GM12878 (cell line): Measurements from ENCODE around the gene RBM44. TPM values are rescaled to one million over a fixed set of nuclear protein-coding genes. Genes with fewer than 3 reads are reported as not detected.

ENCODE experiments used
- ATAC-seq: fragments of 200-7000 bp; cut with Tn5 transposase; 3 replicates; pipeline ENCODE4 v1.9.1; 2020; ENCODE audit warnings: mild to moderate bottlenecking, moderate library complexity
- BruUV-seq: library from RNA; stranded (reverse); fragments of 400-500 nt; replicated peaks from 2 replicates; lab custom pipeline; 2021; lab: Mats Ljungman, UMichigan
- CTCF ChIA-PET: fragments of 300-600 bp; sonication (Branson Sonifier 250); formaldehyde crosslinking; extraction: SDS; loops from one replicate; lab custom pipeline; 2021; ENCODE audit warnings: inconsistent platforms; lab: Yijun Ruan, JAX
- POLR2A ChIA-PET: fragments of 350-600 bp; formaldehyde crosslinking; extraction: SDS; loops from one replicate; lab custom pipeline; 2021; ENCODE audit warnings: inconsistent platforms; lab: Charles Lee
- RAD21 ChIA-PET: fragments of 300-600 bp; sonication (Branson Sonifier 250); formaldehyde crosslinking; loops from one replicate; lab custom pipeline; 2023; ENCODE audit warnings: antibody characterized with exemption; ENCODE audit not compliant: unreplicated experiment; lab: Charles Lee
- SMC1A ChIA-PET: fragments of 300-600 bp; sonication (Branson Sonifier 250); formaldehyde crosslinking; loops from one replicate; lab custom pipeline; 2023; ENCODE audit not compliant: unreplicated experiment, uncharacterized antibody; lab: Charles Lee
- DNase-seq: peaks from one replicate; pipeline ENCODE4 v3.0.0-alpha.2; 2011; ENCODE audit warnings: low read depth, low spot score
- FAIRE-seq: peaks from 3 replicates; lab custom pipeline; 2011; peaks lifted over from hg19 to GRCh38; lab: Jason Lieb, UNC
- H2AFZ ChIP-seq: 2 replicates; pipeline ENCODE4 v1.6.0; 2011; ENCODE audit warnings: low read depth, low read length, control low read depth; ENCODE audit not compliant: control insufficient read depth
- H3K27ac ChIP-seq: 2 replicates; pipeline ENCODE4 v1.5.1; 2011; ENCODE audit warnings: control low read depth; ENCODE audit not compliant: control insufficient read depth, insufficient read depth
- H3K27me3 ChIP-seq, 2 experiments: replicated peaks in 1 of 2; 2 replicates each; pipeline versions ENCODE4 v1.6.0 to v1.6.1; 2011; ENCODE audit warnings: low read length in 1 of 2; ENCODE audit not compliant: control insufficient read depth in 2 of 2, insufficient read depth in 2 of 2
- H3K36me3 ChIP-seq, 2 experiments: 2 replicates each; pipeline ENCODE4 v1.5.1; 2011; ENCODE audit warnings: low read length in 1 of 2; ENCODE audit not compliant: control insufficient read depth in 2 of 2, insufficient read depth in 2 of 2
- H3K4me1 ChIP-seq: 2 replicates; pipeline ENCODE4 v1.6.1; 2011; ENCODE audit warnings: mild to moderate bottlenecking, low read length, moderate library complexity, mixed read lengths; ENCODE audit not compliant: control insufficient read depth, insufficient read depth
- H3K4me2 ChIP-seq: 2 replicates; pipeline ENCODE4 v1.6.0; 2011; ENCODE audit warnings: control low read depth; ENCODE audit not compliant: control insufficient read depth, insufficient read depth
- H3K4me3 ChIP-seq: fragments of 200-600 bp; sonication (generic); 2 replicates; pipeline ENCODE4 v1.5.1; 2016
- H3K79me2 ChIP-seq: 2 replicates; pipeline ENCODE4 v1.6.0; 2011; ENCODE audit warnings: low read length; ENCODE audit not compliant: control insufficient read depth, insufficient read depth
- H3K9ac ChIP-seq: 2 replicates; pipeline ENCODE4 v1.8.0; 2011; ENCODE audit warnings: low read length, control low read depth, mixed read lengths; ENCODE audit not compliant: control insufficient read depth, insufficient read depth
- H3K9me3 ChIP-seq: replicated peaks from 3 replicates; pipeline ENCODE4 v1.5.1; 2011; ENCODE audit warnings: mild to moderate bottlenecking, low read length; ENCODE audit not compliant: control insufficient read depth, insufficient read depth
- H4K20me1 ChIP-seq: 2 replicates; pipeline ENCODE4 v1.6.0; 2011; ENCODE audit not compliant: control insufficient read depth, insufficient read depth
- FOXM1 ChIP-seq: IDR thresholded peaks from 2 replicates; pipeline ENCODE4 v1.6.1; 2012; ENCODE audit warnings: low read depth, mild to moderate bottlenecking, inconsistent platforms, low read length, moderate library complexity
- MTA3 ChIP-seq: IDR thresholded peaks from 2 replicates; pipeline ENCODE4 v1.6.1; 2012; ENCODE audit warnings: low read length, inconsistent platforms, borderline replicate concordance
- RUNX3 ChIP-seq: IDR thresholded peaks from 2 replicates; pipeline ENCODE4 v1.6.1; 2012; ENCODE audit warnings: low read length, inconsistent platforms
- SIX5 ChIP-seq: IDR thresholded peaks from 2 replicates; pipeline ENCODE4 v1.6.1; 2011; ENCODE audit warnings: mild to moderate bottlenecking, low read depth, low read length, moderate library complexity; ENCODE audit not compliant: severe bottlenecking
- SREBF1 ChIP-seq: IDR thresholded peaks from 2 replicates; pipeline ENCODE4 v1.6.1; 2012; ENCODE audit warnings: mild to moderate bottlenecking, low read length
- TCF12 ChIP-seq: IDR thresholded peaks from 2 replicates; pipeline ENCODE4 v1.6.1; 2011; ENCODE audit warnings: low read depth, mild to moderate bottlenecking, low read length
- WRNIP1 ChIP-seq: IDR thresholded peaks from 2 replicates; pipeline ENCODE4 v1.6.1; 2011; ENCODE audit warnings: low read depth, low read length, improper control_type of control experiment, borderline replicate concordance
- YY1 ChIP-seq: IDR thresholded peaks from 2 replicates; pipeline ENCODE4 v1.6.1; 2011; ENCODE audit warnings: low read depth, mild to moderate bottlenecking, low read length
- ZNF622 ChIP-seq: fragments of 450-650 bp; IDR thresholded peaks from 2 replicates; pipeline ENCODE4 v1.6.1; 2017; ENCODE audit warnings: mild to moderate bottlenecking, inconsistent platforms
- WGBS: methylation state at CpG from one replicate; pipeline ENCODE4 v1.1.6; 2016; ENCODE audit warnings: low lambda C conversion rate; ENCODE audit not compliant: insufficient replicate concordance, insufficient coverage; ENCODE audit errors: missing lambda C conversion rate; 5-methylcytosine and 5-hydroxymethylcytosine counted together
- in situ Hi-C: fragments of 300-500 bp; cut with MboI; formaldehyde crosslinking; loops from 9 replicates; pipeline ENCODE4 v1.14.3; 2018; ENCODE audit warnings: mixed read lengths
- intact Hi-C: fragments of 100-400 bp; cut with micrococcal nuclease; formaldehyde crosslinking; loops from one replicate; pipeline ENCODE4 v1.14.2; 2022; ENCODE audit not compliant: unreplicated experiment
- polyA plus RNA-seq, 11 experiments: library from polyadenylated mRNA; depleted of rRNA in 4 of 11; unstranded in 6 of 11; stranded (reverse) in 5 of 11; fragments of >200 nt; fragmentation: Nextera tagmentation in 4 of 11; fragmentation: Illumina TruSeq in 1 of 11; extraction: Ambion mirVana in 4 of 11; extraction: Trizol in 1 of 11; gene quantifications; 1 replicate in 1 of 11; 2 replicates in 10 of 11; pipeline versions ENCODE4 v1.2.1 to v1.2.3, GENCODE V29; 2011 to 2016; ENCODE audit warnings: inconsistent platforms in 2 of 11, missing spikeins in 2 of 11, low read depth in 1 of 11
- total RNA-seq, 4 experiments: library from RNA; depleted of rRNA in 3 of 4; stranded (reverse); fragments of >200 nt in 3 of 4; fragmentation: Illumina TruSeq in 1 of 4; extraction: Trizol in 1 of 4; gene quantifications; 2 replicates each; pipeline versions ENCODE4 v1.2.1 to v1.2.3, GENCODE V29; 2013 to 2021
- TF ChIP-seq, protein P1 (sequence below): fragments of 450-650 bp; IDR thresholded peaks from 2 replicates; pipeline ENCODE4 v1.6.1; 2017; ENCODE audit warnings: antibody characterized with exemption, mild to moderate bottlenecking, moderate library complexity
- TF ChIP-seq, protein P2 (sequence below): fragments of 450-650 bp; formaldehyde crosslinking; IDR thresholded peaks from 2 replicates; pipeline ENCODE4 v1.4.0; 2020; ENCODE audit warnings: mild to moderate bottlenecking, moderate library complexity
- TF ChIP-seq, protein P3 (sequence below): fragments of 450-650 bp; conservative IDR thresholded peaks from 2 replicates; pipeline ENCODE4 v1.6.1; 2017; ENCODE audit warnings: mild to moderate bottlenecking, moderate library complexity
- TF ChIP-seq, protein P4 (sequence below): IDR thresholded peaks from 2 replicates; pipeline ENCODE4 v1.6.1; 2012; ENCODE audit warnings: low read depth, low read length, improper control_type of control experiment

The RBM44 gene
- total and polyA plus RNA-seq, 10 of the 15 experiments (the other 5 are each of a cell fraction or from before 2014, with no cell fraction given), result 0.14 to 1.4 (median 0.62) TPM; not detected in 1

DNA sequence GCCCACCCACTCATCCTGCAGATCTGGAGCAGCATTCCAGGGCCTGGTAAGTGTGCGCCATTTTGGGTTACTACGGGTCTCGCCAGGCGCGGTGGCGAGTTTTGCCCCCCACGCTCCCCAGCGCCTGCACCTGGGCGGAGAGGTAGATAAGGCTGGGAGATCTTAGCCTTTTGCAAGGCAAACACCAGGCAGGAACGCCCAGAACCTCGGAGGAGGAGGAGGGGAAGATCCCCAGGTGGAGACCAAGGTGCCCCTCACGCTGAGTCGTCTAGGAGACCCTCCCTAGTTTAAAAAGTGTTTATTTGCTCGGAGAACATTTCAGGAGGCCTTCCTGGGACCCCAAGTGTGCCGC lies 60.5 kb downstream of the RBM44 start:
- no peak overlapping the region for H3K4me2 ChIP-seq
- no peak for FAIRE-seq
- no peak for TF ChIP-seq SIX5
- TF ChIP-seq YY1, result no peak
- no peak for TF ChIP-seq WRNIP1
- no peak for TF ChIP-seq ZNF622
- TF ChIP-seq, protein P1, sequence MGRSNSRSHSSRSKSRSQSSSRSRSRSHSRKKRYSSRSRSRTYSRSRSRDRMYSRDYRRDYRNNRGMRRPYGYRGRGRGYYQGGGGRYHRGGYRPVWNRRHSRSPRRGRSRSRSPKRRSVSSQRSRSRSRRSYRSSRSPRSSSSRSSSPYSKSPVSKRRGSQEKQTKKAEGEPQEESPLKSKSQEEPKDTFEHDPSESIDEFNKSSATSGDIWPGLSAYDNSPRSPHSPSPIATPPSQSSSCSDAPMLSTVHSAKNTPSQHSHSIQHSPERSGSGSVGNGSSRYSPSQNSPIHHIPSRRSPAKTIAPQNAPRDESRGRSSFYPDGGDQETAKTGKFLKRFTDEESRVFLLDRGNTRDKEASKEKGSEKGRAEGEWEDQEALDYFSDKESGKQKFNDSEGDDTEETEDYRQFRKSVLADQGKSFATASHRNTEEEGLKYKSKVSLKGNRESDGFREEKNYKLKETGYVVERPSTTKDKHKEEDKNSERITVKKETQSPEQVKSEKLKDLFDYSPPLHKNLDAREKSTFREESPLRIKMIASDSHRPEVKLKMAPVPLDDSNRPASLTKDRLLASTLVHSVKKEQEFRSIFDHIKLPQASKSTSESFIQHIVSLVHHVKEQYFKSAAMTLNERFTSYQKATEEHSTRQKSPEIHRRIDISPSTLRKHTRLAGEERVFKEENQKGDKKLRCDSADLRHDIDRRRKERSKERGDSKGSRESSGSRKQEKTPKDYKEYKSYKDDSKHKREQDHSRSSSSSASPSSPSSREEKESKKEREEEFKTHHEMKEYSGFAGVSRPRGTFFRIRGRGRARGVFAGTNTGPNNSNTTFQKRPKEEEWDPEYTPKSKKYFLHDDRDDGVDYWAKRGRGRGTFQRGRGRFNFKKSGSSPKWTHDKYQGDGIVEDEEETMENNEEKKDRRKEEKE, result no peak
- TF ChIP-seq, protein P2, sequence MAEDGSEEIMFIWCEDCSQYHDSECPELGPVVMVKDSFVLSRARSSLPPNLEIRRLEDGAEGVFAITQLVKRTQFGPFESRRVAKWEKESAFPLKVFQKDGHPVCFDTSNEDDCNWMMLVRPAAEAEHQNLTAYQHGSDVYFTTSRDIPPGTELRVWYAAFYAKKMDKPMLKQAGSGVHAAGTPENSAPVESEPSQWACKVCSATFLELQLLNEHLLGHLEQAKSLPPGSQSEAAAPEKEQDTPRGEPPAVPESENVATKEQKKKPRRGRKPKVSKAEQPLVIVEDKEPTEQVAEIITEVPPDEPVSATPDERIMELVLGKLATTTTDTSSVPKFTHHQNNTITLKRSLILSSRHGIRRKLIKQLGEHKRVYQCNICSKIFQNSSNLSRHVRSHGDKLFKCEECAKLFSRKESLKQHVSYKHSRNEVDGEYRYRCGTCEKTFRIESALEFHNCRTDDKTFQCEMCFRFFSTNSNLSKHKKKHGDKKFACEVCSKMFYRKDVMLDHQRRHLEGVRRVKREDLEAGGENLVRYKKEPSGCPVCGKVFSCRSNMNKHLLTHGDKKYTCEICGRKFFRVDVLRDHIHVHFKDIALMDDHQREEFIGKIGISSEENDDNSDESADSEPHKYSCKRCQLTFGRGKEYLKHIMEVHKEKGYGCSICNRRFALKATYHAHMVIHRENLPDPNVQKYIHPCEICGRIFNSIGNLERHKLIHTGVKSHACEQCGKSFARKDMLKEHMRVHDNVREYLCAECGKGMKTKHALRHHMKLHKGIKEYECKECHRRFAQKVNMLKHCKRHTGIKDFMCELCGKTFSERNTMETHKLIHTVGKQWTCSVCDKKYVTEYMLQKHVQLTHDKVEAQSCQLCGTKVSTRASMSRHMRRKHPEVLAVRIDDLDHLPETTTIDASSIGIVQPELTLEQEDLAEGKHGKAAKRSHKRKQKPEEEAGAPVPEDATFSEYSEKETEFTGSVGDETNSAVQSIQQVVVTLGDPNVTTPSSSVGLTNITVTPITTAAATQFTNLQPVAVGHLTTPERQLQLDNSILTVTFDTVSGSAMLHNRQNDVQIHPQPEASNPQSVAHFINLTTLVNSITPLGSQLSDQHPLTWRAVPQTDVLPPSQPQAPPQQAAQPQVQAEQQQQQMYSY (CRISPR knock-in tag), result no peak
- TF ChIP-seq SREBF1, result no peak
- no peak for TF ChIP-seq FOXM1
- TF ChIP-seq RUNX3, result no peak
- TF ChIP-seq, protein P3, sequence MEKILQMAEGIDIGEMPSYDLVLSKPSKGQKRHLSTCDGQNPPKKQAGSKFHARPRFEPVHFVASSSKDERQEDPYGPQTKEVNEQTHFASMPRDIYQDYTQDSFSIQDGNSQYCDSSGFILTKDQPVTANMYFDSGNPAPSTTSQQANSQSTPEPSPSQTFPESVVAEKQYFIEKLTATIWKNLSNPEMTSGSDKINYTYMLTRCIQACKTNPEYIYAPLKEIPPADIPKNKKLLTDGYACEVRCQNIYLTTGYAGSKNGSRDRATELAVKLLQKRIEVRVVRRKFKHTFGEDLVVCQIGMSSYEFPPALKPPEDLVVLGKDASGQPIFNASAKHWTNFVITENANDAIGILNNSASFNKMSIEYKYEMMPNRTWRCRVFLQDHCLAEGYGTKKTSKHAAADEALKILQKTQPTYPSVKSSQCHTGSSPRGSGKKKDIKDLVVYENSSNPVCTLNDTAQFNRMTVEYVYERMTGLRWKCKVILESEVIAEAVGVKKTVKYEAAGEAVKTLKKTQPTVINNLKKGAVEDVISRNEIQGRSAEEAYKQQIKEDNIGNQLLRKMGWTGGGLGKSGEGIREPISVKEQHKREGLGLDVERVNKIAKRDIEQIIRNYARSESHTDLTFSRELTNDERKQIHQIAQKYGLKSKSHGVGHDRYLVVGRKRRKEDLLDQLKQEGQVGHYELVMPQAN, result no peak
- no peak for TF ChIP-seq MTA3
- TF ChIP-seq, protein P4, sequence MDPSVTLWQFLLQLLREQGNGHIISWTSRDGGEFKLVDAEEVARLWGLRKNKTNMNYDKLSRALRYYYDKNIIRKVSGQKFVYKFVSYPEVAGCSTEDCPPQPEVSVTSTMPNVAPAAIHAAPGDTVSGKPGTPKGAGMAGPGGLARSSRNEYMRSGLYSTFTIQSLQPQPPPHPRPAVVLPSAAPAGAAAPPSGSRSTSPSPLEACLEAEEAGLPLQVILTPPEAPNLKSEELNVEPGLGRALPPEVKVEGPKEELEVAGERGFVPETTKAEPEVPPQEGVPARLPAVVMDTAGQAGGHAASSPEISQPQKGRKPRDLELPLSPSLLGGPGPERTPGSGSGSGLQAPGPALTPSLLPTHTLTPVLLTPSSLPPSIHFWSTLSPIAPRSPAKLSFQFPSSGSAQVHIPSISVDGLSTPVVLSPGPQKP, result no peak
- no peak for TF ChIP-seq TCF12

More for the DNA sequence above, 60.5 kb downstream of the RBM44 start:
- Histone ChIP-seq H3K27ac (no peak overlapping the region), H3K79me2 (no peaks in the 10 kb centered on the region), H3K4me1 (no peaks in the 10 kb centered on the region), H3K9ac (no peak overlapping the region), H2AFZ (no peak overlapping the region), H3K27me3 (peaks cover 4 to 13% of the 10 kb centered on the region in 2 experiments), H3K36me3 (no peaks in the 10 kb centered on the region), H4K20me1 (no peaks in the 10 kb centered on the region), H3K9me3 (no peaks in the 10 kb centered on the region), H3K4me3 (no peak overlapping the region)
- in situ Hi-C loops (loop anchor here (5.0 kb wide), 1 partner anchor 403 kb away; no protein-coding TSS in a partner anchor), intact Hi-C loops (loop anchor here (5.0 kb wide), 1 partner anchor 403 kb away; no protein-coding TSS in a partner anchor)
- WGBS, result 45% methylated on average over 14 of the region's 15 CpGs
- ChIA-PET CTCF (interaction anchor here (1.0 to 1.4 kb wide), 7 partner anchors 49 to 404 kb away, joined by 3 to 10 read pairs (median 4); no protein-coding TSS in a partner anchor), RAD21 (interaction anchor here (0.7 to 1.5 kb wide), 5 partner anchors 40 to 278 kb away, joined by 3 to 7 read pairs (median 3); no protein-coding TSS in a partner anchor), POLR2A (no interaction called here), SMC1A (interaction anchor here (1.1 to 1.4 kb wide), 5 partner anchors 67 to 405 kb away, joined by 3 to 7 read pairs (median 4); no protein-coding TSS in a partner anchor)
- BruUV-seq, result no TSS peak
- DNase-seq, result no peak
- no peak for ATAC-seq
